ENCODE data around the gene BMPER. TPM values are rescaled to one million over a fixed set of nuclear protein-coding genes. Genes with fewer than 3 reads are reported as not detected.

BMPER gene
- total RNA-seq, 4 donors from 2014 or later, result 0.25 to 2.3 (median 0.96) TPM

DNA sequence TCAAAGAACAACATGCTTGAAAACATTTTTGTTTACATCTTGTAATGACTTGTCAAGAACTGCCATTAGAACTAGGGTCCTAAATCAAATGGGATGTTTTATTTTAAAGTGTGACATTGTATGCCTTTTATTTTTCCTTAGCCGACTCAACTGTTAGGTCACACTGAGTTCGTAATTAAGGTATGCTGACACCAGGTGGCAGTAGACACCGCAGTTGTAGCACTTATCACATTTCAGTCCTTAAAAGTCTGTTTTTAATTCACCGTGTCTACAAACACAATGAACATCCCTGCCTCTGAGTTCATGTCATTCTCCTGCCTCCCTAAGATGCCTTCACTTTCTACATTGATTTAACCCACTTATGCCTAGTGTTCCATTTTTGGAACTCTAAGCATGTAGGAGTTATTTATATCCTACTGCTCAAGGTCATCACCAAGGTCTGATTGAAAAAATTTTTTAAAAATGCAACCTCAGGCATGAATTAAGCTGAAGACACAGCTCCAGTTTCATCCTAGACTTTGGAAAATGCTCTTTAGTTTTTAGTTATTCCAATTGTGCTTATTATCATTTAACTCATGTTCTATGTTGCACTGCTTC lies 186.1 kb downstream of the BMPER start:
- no peaks in the 10 kb centered on the region for H3K36me3 ChIP-seq
- no peak overlapping the region for H3K27ac ChIP-seq
- H3K4me3 ChIP-seq (replicated peaks in 1 of 3), result no peak overlapping the region
- no peaks in the 10 kb centered on the region for H3K4me1 ChIP-seq
- WGBS, 2 donors, result 31 to 50% methylated on average over 4 of the region's 4 CpGs
- DNase-seq, result no peak
- no peaks in the 10 kb centered on the region for H3K9me3 ChIP-seq
- peak in 1 of 6 experiments; percentile 11 for TF ChIP-seq CTCF (IDR thresholded peaks at IDR 0.05)
- no peak for TF ChIP-seq POLR2A (IDR thresholded peaks at IDR 0.05)
- H3K27me3 ChIP-seq, result no peaks in the 10 kb centered on the region
- intact Hi-C loops (cut with DNase I), result no loop called here

DNA sequence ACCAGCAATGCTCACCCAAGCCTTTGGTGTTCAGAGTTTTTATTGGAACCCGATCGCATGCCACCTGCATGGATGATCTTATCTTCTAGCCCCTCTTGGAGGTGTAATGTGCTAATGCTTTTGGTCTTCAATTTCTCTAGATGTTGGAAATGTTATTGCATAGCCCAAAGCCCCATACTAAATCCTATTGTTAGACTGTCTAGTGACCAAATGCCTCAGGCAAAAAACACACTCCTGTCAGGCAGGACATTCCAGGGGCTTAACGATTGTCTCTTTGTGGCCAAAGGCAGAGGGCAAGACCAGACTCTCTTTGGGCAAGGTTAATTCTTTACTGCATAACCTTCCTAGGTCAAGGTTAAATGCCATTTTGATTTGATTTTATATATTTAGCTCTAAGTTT lies 187.9 kb downstream of the BMPER start:
- Histone ChIP-seq H3K4me1 (no peaks in the 10 kb centered on the region), H3K36me3 (no peaks in the 10 kb centered on the region), H3K4me3 (replicated peaks in 1 of 3) (no peak overlapping the region), H3K9me3 (no peaks in the 10 kb centered on the region), H3K27me3 (no peaks in the 10 kb centered on the region), H3K27ac (no peak overlapping the region)
- WGBS, 2 donors, result 92 to 94% methylated on average over 3 of the region's 3 CpGs
- no peak for DNase-seq
- TF ChIP-seq CTCF (IDR thresholded peaks at IDR 0.05), result no peak
- TF ChIP-seq POLR2A (IDR thresholded peaks at IDR 0.05), result no peak
- intact Hi-C loops (cut with DNase I), result no loop called here

GRCh38 chr7:34096198-34096651 lies 190.9 kb downstream of the BMPER start:
- WGBS, 2 donors, result 62 to 70% methylated on average over 4 of the region's 4 CpGs
- no peaks in the 10 kb centered on the region for H3K4me1 ChIP-seq
- no peaks in the 10 kb centered on the region for H3K27me3 ChIP-seq
- intact Hi-C loops (cut with DNase I), result no loop called here
- no peak overlapping the region for H3K4me3 ChIP-seq (replicated peaks in 1 of 3)
- no peak overlapping the region for H3K27ac ChIP-seq
- TF ChIP-seq POLR2A (IDR thresholded peaks at IDR 0.05), result no peak
- no peak for TF ChIP-seq CTCF (IDR thresholded peaks at IDR 0.05)
- no peaks in the 10 kb centered on the region for H3K36me3 ChIP-seq
- H3K9me3 ChIP-seq, result no peaks in the 10 kb centered on the region
- DNase-seq, result peak; percentile 8 to 21

- Histone ChIP-seq H3K4me3 (replicated peaks in 1 of 3) (no peak overlapping the region), H3K27me3 (no peaks in the 10 kb centered on the region), H3K4me1 (no peaks in the 10 kb centered on the region), H3K9me3 (no peaks in the 10 kb centered on the region), H3K27ac (no peak overlapping the region), H3K36me3 (no peaks in the 10 kb centered on the region)
- no peak for DNase-seq
- intact Hi-C loops (cut with DNase I), result no loop called here
- TF ChIP-seq POLR2A (IDR thresholded peaks at IDR 0.05) (no peak), CTCF (IDR thresholded peaks at IDR 0.05) (no peak)
- 45 to 53% methylated on average over 2 of the region's 2 CpGs for WGBS, 2 donors
Measured at GRCh38 chr7:34096777-34097176, 191.4 kb downstream of the BMPER start.

DNA sequence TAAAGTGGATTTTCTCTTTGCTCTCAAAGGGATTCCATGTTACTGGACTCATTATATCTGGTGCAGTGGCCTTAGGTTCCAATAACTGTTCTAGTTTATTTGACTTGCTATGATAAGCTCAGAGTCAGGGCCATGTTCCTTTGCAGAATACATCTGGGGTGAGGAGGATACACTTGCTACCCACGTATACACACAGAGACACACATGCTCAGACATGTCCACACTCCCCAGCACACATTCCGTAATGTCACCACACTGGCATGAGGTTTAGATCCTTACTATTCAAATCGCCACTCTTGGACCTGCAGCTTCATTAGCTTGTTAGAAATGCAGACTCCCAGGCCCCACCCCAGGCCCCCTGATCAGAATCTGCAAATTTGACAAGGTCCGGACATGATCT lies 195.3 kb downstream of the BMPER start:
- no peaks in the 10 kb centered on the region for H3K36me3 ChIP-seq
- TF ChIP-seq CTCF (IDR thresholded peaks at IDR 0.05) (no peak), POLR2A (IDR thresholded peaks at IDR 0.05) (no peak)
- H3K27me3 ChIP-seq, result no peaks in the 10 kb centered on the region
- intact Hi-C loops (cut with DNase I), result no loop called here
- 72 to 86% methylated on average over 4 of the region's 4 CpGs for WGBS, 2 donors
- H3K9me3 ChIP-seq, result no peaks in the 10 kb centered on the region
- no peak overlapping the region for H3K27ac ChIP-seq
- H3K4me1 ChIP-seq, result no peaks in the 10 kb centered on the region
- DNase-seq, result no peak
- no peak overlapping the region for H3K4me3 ChIP-seq (replicated peaks in 1 of 3)

Measured in thyroid gland (tissue), 4 donors.